Upper lobe of left lung (tissue), 6 donors: ENCODE measurements around the gene PTPRH. TPM values are rescaled to one million over a fixed set of nuclear protein-coding genes. Genes with fewer than 3 reads are reported as not detected.
A peak's percentile ranks its signal among the peaks of the same experiment; 100 is the strongest.

Experiments
- ATAC-seq, 2 donors: fragments of 200-7000 bp; cut with Tn5 transposase; one replicate each; pipeline ENCODE4 v1.9.1; 2022; ENCODE audit warnings: mild to moderate bottlenecking in 2 of 2, moderate library complexity in 2 of 2; ENCODE audit not compliant: low FRiP score in 2 of 2
- DNase-seq, 2 donors: peaks; one replicate each; pipeline ENCODE4 v3.0.0-alpha.2; 2019 to 2020
- H3K27ac ChIP-seq, 4 donors: fragments of 200-600 bp; sonication (generic); one replicate each; pipeline ENCODE4 v1.5.1; 2016 to 2019
- H3K27me3 ChIP-seq, 4 donors: fragments of 200-600 bp; sonication (generic); one replicate each; pipeline ENCODE4 v1.5.1; 2017 to 2019
- H3K36me3 ChIP-seq, 4 donors: fragments of 200-600 bp; sonication (generic); one replicate each; pipeline ENCODE4 v1.5.1; 2016 to 2019
- H3K4me1 ChIP-seq, 4 donors: fragments of 200-600 bp; sonication (generic); one replicate each; pipeline ENCODE4 v1.5.1; 2018 to 2019
- H3K4me3 ChIP-seq, 4 donors: fragments of 200-600 bp; sonication (generic); one replicate each; pipeline ENCODE4 v1.5.1; 2017 to 2019; ENCODE audit warnings: mild to moderate bottlenecking in 2 of 4, moderate library complexity in 1 of 4
- H3K9me3 ChIP-seq, 4 donors: fragments of 200-600 bp; sonication (generic); one replicate each; pipeline ENCODE4 v1.5.1; 2018 to 2019
- EP300 ChIP-seq, 4 donors: sonication (generic); formaldehyde crosslinking; IDR thresholded peaks; one replicate each; pipeline ENCODE4 v1.5.1; 2017; ENCODE audit warnings: antibody characterized with exemption in 4 of 4, control low read depth in 2 of 4
- POLR2A ChIP-seq, 4 donors: fragments of 450-650 bp; IDR thresholded peaks; one replicate each; pipeline ENCODE4 v1.5.1; 2016 to 2017; ENCODE audit warnings: antibody characterized with exemption in 4 of 4, mild to moderate bottlenecking in 2 of 4
- POLR2AphosphoS5 ChIP-seq, 2 donors: sonication (generic); formaldehyde crosslinking; IDR thresholded peaks; one replicate each; pipeline ENCODE4 v1.5.1; 2017; ENCODE audit warnings: antibody characterized with exemption in 2 of 2
- WGBS, 2 donors: methylation state at CpG; one replicate each; pipeline ENCODE4 v1.1.5; 2017 to 2018; 5-methylcytosine and 5-hydroxymethylcytosine counted together
- total RNA-seq, 6 donors: library from RNA; depleted of rRNA in 4 of 6; stranded (reverse); fragments of >200 nt in 4 of 6; gene quantifications; one replicate each; pipeline versions ENCODE4 v1.1.0 to v1.2.1, GENCODE V29; 2016 to 2021
- TF ChIP-seq, protein P1 (sequence below), 6 experiments: fragments of 450-650 bp in 4 of 6; fragments of 200-600 bp in 2 of 6; sonication (generic) in 2 of 6; IDR thresholded peaks; one replicate each; pipeline ENCODE4 v1.5.1; 2016 to 2019; ENCODE audit warnings: antibody characterized with exemption in 6 of 6
- donor health status: DM: no; HTN: no; CAD: no; lungs with moderate emphysema.
- donor health status: DM: no; HTN: yes; CAD: no; lungs with severe emphysema.

PTPRH gene
- total RNA-seq, 6 donors from 2014 or later: 0.30 to 3.1 (median 0.67) TPM; not detected in 1

DNA sequence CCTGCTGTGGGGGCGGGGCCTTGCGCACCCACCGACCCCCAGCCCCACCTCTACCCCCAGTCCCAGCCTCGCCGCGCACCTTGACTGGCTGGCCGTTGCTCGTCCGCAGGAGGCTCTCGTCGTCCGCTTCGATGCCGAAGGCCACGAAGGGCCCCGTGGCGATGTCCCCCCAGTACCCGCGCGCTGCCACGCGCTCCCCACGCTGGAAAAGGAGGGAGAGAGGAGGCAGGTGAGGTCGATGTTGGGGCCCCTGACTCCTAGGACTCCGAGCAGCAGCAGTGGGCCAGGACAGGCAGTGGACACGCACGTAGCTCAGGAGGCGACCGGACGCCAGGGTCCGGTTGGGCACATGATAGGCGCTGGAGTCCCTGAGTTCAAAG, 48.3 kb downstream of the PTPRH start:
- H3K27me3 ChIP-seq: peaks cover 0 to 49% (median 21%) of the 10 kb centered on the region in 4 donors
- H3K36me3 ChIP-seq: no peaks in the 10 kb centered on the region
- WGBS, 2 donors: 11% methylated on average over 31 of the region's 32 CpGs; no CpG with 5 or more reads in 1 of the 2 donors
- H3K9me3 ChIP-seq: no peaks in the 10 kb centered on the region
- TF ChIP-seq POLR2AphosphoS5 (IDR thresholded peaks at IDR 0.05) (no peak), EP300 (IDR thresholded peaks at IDR 0.05) (no peak), POLR2A (IDR thresholded peaks at IDR 0.05) (no peak)
- TF ChIP-seq, protein P1, sequence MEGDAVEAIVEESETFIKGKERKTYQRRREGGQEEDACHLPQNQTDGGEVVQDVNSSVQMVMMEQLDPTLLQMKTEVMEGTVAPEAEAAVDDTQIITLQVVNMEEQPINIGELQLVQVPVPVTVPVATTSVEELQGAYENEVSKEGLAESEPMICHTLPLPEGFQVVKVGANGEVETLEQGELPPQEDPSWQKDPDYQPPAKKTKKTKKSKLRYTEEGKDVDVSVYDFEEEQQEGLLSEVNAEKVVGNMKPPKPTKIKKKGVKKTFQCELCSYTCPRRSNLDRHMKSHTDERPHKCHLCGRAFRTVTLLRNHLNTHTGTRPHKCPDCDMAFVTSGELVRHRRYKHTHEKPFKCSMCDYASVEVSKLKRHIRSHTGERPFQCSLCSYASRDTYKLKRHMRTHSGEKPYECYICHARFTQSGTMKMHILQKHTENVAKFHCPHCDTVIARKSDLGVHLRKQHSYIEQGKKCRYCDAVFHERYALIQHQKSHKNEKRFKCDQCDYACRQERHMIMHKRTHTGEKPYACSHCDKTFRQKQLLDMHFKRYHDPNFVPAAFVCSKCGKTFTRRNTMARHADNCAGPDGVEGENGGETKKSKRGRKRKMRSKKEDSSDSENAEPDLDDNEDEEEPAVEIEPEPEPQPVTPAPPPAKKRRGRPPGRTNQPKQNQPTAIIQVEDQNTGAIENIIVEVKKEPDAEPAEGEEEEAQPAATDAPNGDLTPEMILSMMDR (IDR thresholded peaks at IDR 0.05): no peak
- H3K4me1 ChIP-seq: peaks cover 4 to 24% (median 7%) of the 10 kb centered on the region in 4 donors
- H3K27ac ChIP-seq: no peak overlapping the region
- H3K4me3 ChIP-seq: no peak overlapping the region
- ATAC-seq (no peak), DNase-seq (no peak)

DNA sequence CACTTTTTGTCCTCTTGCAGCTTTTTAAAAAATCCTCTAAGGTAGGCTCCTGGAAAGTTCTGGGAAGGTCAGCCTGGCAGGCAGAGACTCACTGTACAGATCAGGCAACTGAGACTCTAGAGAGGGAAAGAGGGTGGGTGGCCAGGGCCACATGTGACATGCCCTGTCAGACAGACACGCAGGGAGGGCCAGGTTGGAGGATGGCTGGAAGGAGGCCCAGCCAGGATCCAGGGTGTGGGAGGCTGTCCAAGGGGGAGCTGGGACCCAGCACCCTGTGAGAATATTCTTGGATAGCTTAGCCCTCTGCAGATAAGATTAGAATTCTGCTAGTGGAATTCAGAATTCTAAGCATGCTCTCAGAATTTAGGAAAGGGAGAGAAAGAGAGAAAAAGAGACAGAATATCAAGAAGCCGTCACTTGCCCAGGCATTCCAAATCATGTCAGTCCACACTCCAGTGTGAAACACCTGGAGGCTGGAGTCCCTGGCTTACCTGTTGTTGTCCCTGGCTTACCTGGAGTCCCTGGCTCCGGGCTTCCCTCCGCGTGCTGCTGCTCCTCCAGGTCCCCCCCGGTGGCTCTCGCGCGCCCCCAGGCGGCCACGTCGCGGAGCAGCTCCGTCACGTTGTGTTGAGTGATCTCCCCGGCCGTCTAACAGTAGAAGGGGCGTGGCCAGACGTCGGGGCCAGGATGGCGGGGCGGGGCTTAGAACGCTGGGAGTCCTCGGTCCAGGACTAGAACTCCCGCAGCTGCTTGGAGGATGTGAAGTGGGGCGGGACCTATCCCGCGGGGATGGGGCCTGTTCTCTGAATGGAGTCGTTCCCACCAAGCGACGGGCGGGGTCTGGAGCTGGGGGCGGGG, 48.9 kb downstream of the PTPRH start:
- H3K9me3 ChIP-seq: no peaks in the 10 kb centered on the region
- 4 to 12% methylated on average over 6 to 32 of the region's 33 CpGs for WGBS, 2 donors
- no peaks in the 10 kb centered on the region for H3K36me3 ChIP-seq
- TF ChIP-seq POLR2A (IDR thresholded peaks at IDR 0.05): no peak
- TF ChIP-seq, protein P1 (IDR thresholded peaks at IDR 0.05): peak; percentile 72 to 92 (median 84)
- DNase-seq (peak; percentile 89 to 97), ATAC-seq (peak; percentile 89 to 92)
- no peak overlapping the region for H3K4me3 ChIP-seq
- peaks cover 0 to 45% (median 20%) of the 10 kb centered on the region in 4 donors for H3K27me3 ChIP-seq
- H3K4me1 ChIP-seq: peaks cover 3 to 22% (median 7%) of the 10 kb centered on the region in 4 donors
- no peak overlapping the region for H3K27ac ChIP-seq

DNA sequence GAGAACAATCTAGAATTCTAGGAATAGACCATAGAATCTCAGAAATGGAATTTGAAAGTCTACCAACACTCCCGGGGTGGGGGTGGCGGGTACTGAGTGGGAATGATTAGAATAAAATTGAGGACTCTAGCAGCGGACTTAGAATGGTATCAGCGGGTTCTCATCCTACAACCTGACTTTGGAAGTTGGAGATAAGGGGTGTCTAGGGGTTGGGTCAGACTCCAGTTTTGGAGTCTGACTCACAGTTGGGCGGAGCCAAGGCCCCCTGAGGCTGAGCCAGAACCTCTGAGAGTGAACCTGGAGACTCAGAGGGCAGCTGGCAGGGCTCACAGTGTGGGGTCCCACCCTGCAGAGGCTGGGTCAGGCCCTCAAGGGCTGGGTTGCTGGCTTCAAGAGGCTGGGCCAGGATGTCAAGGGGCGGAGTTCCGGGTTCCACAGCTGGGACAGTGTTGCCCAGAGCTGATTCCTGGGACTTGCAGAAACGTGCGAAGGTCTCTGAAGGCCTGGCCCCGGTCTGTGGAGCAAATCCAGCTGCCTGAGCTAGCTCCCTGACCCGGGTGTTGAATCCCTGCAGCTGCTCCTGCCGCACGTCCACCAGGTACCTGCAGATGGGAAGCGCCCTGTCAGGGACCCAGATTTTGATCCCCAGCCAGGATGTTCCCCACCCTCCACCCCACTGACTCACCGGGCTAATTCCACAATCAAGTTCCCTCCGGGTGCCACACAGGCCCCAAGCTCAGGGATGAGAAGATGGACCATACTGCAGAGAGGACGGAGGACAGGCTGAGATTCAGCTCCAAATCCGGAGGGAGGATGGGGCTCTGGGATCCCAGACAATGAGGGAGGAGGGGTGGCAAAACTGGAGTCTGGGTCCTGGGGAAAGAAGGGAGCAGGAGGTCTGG, 50.2 kb downstream of the PTPRH start:
- no peak for TF ChIP-seq EP300 (IDR thresholded peaks at IDR 0.05)
- TF ChIP-seq, protein P1 (IDR thresholded peaks at IDR 0.05): no peak
- no peak for TF ChIP-seq POLR2A (IDR thresholded peaks at IDR 0.05)
- TF ChIP-seq POLR2AphosphoS5 (IDR thresholded peaks at IDR 0.05): no peak

DNA sequence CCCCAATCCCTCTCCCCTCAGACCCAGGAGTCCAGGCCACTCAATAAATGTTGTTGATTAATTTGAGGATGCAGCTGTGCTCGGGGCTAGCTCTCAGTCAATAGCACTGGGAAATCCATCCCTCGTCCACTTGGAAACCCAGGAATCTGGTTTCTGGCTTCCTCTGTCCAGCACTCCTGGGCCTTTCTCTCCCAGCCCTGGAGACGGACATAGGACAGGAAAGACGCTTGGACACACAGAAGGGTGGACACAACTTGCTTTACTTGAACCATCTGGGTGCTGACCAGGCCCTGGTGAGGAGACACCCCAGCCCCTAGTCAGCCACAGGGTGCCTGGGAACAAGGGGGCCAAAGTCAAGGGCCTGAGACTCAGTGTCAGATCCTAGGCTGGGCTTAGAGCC, 50.9 kb downstream of the PTPRH start:
- Histone ChIP-seq H3K9me3 (no peaks in the 10 kb centered on the region), H3K27ac (no peak overlapping the region), H3K4me1 (peaks cover 3 to 22% (median 7%) of the 10 kb centered on the region in 4 donors), H3K36me3 (no peaks in the 10 kb centered on the region), H3K27me3 (peaks cover 0 to 45% (median 20%) of the 10 kb centered on the region in 4 donors), H3K4me3 (no peak overlapping the region)
- ATAC-seq: no peak
- 58 to 67% methylated on average over 4 of the region's 4 CpGs for WGBS, 2 donors
- no peak for DNase-seq
- TF ChIP-seq, protein P1 (IDR thresholded peaks at IDR 0.05): no peak
- TF ChIP-seq POLR2AphosphoS5 (IDR thresholded peaks at IDR 0.05): no peak

More for the DNA sequence above, 50.2 kb downstream of the PTPRH start:
- no peaks in the 10 kb centered on the region for H3K9me3 ChIP-seq
- no peaks in the 10 kb centered on the region for H3K36me3 ChIP-seq
- 53 to 78% methylated on average over 16 to 17 of the region's 18 CpGs for WGBS, 2 donors
- H3K4me3 ChIP-seq: no peak overlapping the region
- peak in 1 of 2 donors; percentile 69 for ATAC-seq
- peaks cover 3 to 22% (median 7%) of the 10 kb centered on the region in 4 donors for H3K4me1 ChIP-seq
- DNase-seq: no peak
- no peak overlapping the region for H3K27ac ChIP-seq
- H3K27me3 ChIP-seq: peaks cover 0 to 45% (median 20%) of the 10 kb centered on the region in 4 donors
